GM15510 (cell line): Measurements from ENCODE around the gene ARID3C.

Source experiments
- POLR2A ChIP-seq: IDR thresholded peaks from 3 replicates; pipeline ENCODE4 v1.6.1; 2011; ENCODE audit warnings: borderline replicate concordance; ENCODE audit not compliant: insufficient read length; ENCODE audit errors: extremely low read depth

The ARID3C gene

DNA sequence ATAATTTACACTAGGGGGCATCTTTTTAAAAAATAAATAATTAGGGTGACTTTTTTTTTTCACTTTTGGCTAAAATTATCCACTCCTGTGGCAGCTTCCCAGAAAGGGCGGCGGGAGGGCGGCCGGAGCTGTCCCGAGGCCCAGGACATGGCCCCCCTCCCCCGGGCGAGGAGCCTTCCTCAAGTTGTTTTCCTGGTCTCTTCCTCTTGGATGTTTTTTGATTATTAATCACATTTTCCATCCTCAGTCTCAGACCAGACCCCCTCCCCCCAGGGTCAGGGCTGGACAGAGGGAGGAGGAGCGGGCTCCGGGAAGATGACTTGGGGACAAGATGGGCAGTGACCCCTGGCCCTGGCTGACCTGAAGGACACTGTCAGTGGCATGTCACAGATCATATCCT is 34.7 kb downstream of the ARID3C start:
- TF ChIP-seq POLR2A: no peak

GRCh38 chr9:34592895-34593601 is 35.8 kb downstream of the ARID3C start:
- no peak for TF ChIP-seq POLR2A

- TF ChIP-seq POLR2A: no peak
Measured at GRCh38 chr9:34591917-34592866, 36.7 kb downstream of the ARID3C start.

DNA sequence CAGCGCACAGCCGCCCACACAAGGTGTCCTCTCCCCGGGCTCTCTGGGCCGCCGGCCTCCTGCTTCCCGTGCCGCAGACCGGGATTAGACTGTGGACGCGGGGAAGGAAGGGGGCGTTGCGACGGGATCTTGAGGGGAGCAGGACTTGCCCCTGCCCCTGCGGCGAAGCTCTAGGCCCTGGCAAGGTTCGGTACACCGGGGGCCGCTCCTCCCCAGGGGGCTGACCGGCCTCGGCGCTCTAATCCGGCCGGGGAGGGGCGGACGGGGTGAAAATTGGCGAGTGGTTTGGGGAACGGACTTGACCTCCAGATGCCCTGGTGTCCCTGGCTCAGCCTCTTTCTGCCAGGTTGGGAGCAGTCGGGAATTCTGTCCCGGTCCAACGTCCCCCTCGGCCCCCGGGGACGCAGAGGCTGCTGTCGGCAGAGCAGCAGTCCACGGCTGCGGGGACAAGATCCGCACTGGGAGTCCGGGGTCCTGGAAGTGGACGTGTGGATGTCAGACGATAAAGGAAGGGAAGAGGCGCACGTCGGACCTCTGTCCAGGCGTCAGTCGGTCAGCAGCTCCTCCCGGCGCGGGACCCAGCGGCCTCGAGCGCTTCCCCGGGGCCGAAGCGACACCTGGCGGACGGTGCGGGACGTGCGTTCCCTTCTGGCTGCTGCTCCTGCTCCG is 37.5 kb downstream of the ARID3C start:
- TF ChIP-seq POLR2A: no peak

DNA sequence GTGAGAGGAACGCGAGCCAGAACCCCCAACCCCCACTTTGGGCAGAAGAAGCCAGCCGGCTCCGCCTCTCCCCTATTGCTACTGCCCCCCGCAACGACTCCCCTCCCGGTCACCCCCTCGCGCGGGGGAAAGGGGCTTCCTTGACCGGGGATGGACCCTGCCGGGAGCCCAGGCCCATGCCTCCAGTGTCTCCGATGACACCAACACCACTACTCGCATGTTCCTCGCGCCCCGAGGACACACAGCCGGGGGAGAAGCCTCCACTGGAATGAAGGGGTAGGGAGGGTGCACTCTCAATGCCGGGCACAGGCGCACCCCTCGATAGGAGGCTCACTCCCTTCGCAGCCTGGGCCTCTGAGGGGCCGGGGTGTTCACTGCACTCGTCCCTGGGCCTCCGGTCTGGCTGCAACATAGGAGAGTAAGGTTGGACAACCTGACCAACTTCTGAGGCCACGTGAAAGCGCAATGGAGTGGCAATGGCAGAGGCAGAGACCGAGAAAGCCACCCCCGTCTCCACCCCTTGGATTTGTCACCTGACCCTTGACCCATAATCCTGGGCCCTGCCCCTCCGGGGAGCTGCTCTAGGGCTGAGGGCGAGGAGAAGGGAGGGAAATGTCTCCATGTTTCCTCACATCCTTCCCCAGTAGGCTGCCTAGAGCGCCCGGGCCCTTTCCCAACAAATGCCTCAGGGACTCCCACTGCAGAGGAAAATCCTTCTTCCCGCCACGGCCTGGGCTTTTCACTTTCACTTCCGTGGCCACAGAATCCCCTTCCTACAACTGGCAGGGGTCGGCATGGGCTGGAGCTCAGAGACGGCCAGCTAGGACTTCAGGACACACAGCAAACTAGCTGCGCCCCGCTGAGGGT is 38.3 kb downstream of the ARID3C start:
- no peak for TF ChIP-seq POLR2A

- no peak for TF ChIP-seq POLR2A
Measured at GRCh38 chr9:34589636-34590380, 39.1 kb downstream of the ARID3C start, which contains the start of gene CNTFR. Gene CNTFR, minus strand, starts transcription at chr9:34589724. Its CDS starts 20,743 bp downstream, at chr9:34568981.

- TF ChIP-seq POLR2A: no peak
Measured at GRCh38 chr9:34588671-34589635, 39.9 kb downstream of the ARID3C start.

DNA sequence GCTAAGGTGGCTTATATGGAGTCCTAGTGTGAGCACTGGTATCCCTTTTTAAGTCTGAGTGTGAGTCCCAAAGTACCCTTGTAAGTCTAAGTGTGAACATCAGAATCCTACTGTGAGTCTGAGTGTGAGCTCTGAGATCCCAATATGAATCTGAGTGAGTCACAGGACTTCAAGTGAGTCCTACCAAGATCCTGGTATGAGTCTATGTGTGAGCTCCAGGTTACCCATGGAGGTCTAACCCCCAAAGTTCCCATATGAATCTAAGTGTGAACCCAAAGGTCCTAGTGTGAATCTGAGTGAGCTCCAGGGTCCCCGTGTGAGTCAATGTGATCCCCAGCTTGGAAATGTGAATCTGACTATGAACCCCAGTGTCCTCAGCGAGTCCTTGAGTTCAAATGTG is 41.6 kb downstream of the ARID3C start:
- no peak for TF ChIP-seq POLR2A

DNA sequence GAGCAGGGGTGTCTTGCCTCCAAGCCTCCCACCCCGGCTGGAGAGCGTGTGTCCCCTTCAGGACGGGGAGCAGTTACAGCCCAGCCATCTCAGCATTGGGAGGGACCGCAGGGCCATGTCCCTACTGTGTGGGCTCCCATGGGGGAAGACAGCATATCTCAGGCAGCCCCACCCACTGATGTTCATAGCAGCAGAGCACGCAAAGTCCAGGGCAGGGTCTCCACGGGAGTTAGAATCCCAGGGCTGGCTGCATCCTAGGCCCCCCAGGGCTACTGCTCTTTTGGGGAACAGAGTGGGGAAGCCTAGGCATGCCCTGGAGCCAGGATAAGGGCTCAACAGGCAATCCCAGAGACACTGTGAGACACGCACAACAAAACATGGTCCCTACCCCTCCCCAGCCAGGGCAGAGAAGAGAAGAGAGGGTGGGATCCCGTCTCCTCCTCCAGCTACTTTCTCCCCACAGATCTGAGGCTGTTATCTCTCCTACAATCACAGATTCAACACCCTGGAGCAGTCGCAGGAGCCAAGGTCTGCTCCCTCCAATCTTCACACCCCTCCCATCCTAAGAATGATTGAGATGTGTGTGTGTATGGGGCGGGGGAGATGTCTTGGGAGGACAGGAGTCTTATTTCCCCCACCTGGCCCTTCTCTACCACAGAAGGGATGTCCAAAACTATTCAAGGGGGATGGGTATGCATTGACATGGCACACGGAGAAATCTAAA is 42.8 kb downstream of the ARID3C start:
- TF ChIP-seq POLR2A: no peak

DNA sequence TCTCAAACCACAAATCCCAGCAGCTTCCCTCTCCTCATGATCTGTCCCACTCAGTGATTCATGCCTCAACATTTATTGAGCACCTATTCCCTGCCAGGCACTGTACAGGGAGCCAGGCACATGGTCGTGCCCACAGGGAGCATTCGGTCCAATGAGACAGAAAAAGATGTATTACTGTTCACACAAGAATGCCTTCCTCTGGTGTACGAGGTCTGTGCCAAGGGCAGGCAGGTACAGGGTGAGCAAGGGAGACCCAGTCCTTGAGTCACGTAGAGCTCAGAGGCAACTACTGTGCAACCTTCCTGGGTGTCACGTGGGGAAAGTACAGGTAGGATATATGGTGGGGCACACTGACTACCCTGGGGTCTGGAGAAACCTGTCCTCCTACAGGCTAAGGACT is 43.9 kb downstream of the ARID3C start:
- TF ChIP-seq POLR2A: no peak

- TF ChIP-seq POLR2A: no peak
Measured at GRCh38 chr9:34582787-34583186, 46.1 kb downstream of the ARID3C start.

GRCh38 chr9:34581318-34581717 is 47.5 kb downstream of the ARID3C start:
- no peak for TF ChIP-seq POLR2A
